ENCODE data around the gene SPN. TPM values are rescaled to one million over a fixed set of nuclear protein-coding genes. Genes with fewer than 3 reads are reported as not detected.
A peak's percentile ranks its signal among the peaks of the same experiment; 100 is the strongest.
"Not testable (repeated sequence)": the region's sequence is repeated elsewhere in the genome, so short reads cannot be mapped to it uniquely, and the experiment has no call there.

Gene SPN
- polyA plus RNA-seq, 1 donor, result 6.8 TPM

GRCh38 chr16:29676989-29677785 is 14.1 kb downstream of the SPN start:
- Histone ChIP-seq H3K36me3 (ENCODE audit: control insufficient read depth, insufficient read depth, low read length) (peaks cover 4% of the 10 kb centered on the region), H3K27ac (ENCODE audit: low read length) (no peak overlapping the region), H3K9me3 (ENCODE audit: control insufficient read depth, low read depth, low read length) (no peaks in the 10 kb centered on the region), H3K4me1 (ENCODE audit: control insufficient read depth, insufficient read depth, low read length) (peaks cover 7% of the 10 kb centered on the region), H3K4me3 (ENCODE audit: low read length) (no peak overlapping the region), H3K27me3 (ENCODE audit: control insufficient read depth, insufficient read depth, low read length) (no peaks in the 10 kb centered on the region)
- DNase-seq, result no peak
- no CpG with 5 or more reads among the region's 23 CpGs for WGBS (ENCODE audit: insufficient coverage, low lambda C conversion rate)

- H3K27me3 ChIP-seq (ENCODE audit: control insufficient read depth, insufficient read depth, low read length), result no peaks in the 10 kb centered on the region
- peaks cover 7% of the 10 kb centered on the region for H3K4me1 ChIP-seq (ENCODE audit: control insufficient read depth, insufficient read depth, low read length)
- peak within 1 kb of the TSS; percentile 94 for H3K27ac ChIP-seq (ENCODE audit: low read length)
- H3K4me3 ChIP-seq (ENCODE audit: low read length), result peak within 1 kb of the TSS; percentile 64
- H3K36me3 ChIP-seq (ENCODE audit: control insufficient read depth, insufficient read depth, low read length), result peaks cover 14% of the 10 kb centered on the region
- DNase-seq, result peak; percentile 79 to 88
- WGBS (ENCODE audit: insufficient coverage, low lambda C conversion rate), result 80% methylated on average over 1 of the region's 5 CpGs
- no peaks in the 10 kb centered on the region for H3K9me3 ChIP-seq (ENCODE audit: control insufficient read depth, low read depth, low read length)
These were observed 15.7 kb downstream of the SPN start, which contains the start of gene QPRT for GRCh38 chr16:29678691-29679267. Gene QPRT (plus strand): TSS chr16:29679180. CDS start chr16:29679198, 18 bp downstream.

- DNase-seq, result peak; percentile 62 to 78
- no CpG with 5 or more reads among the region's 10 CpGs for WGBS (ENCODE audit: insufficient coverage, low lambda C conversion rate)
- Histone ChIP-seq H3K27ac (ENCODE audit: low read length) (peak overlapping the region; percentile 94), H3K9me3 (ENCODE audit: control insufficient read depth, low read depth, low read length) (no peaks in the 10 kb centered on the region), H3K36me3 (ENCODE audit: control insufficient read depth, insufficient read depth, low read length) (peaks cover 25% of the 10 kb centered on the region), H3K27me3 (ENCODE audit: control insufficient read depth, insufficient read depth, low read length) (no peaks in the 10 kb centered on the region), H3K4me3 (ENCODE audit: low read length) (peak overlapping the region; percentile 64), H3K4me1 (ENCODE audit: control insufficient read depth, insufficient read depth, low read length) (peaks cover 7% of the 10 kb centered on the region)
These were observed 17.1 kb downstream of the SPN start for GRCh38 chr16:29680180-29680598.

- DNase-seq, result no peak
- no peak overlapping the region for H3K27ac ChIP-seq (ENCODE audit: low read length)
- H3K27me3 ChIP-seq (ENCODE audit: control insufficient read depth, insufficient read depth, low read length), result no peaks in the 10 kb centered on the region
- WGBS (ENCODE audit: insufficient coverage, low lambda C conversion rate), result 87% methylated on average over 3 of the region's 9 CpGs
- peaks cover 45% of the 10 kb centered on the region for H3K36me3 ChIP-seq (ENCODE audit: control insufficient read depth, insufficient read depth, low read length)
- no peaks in the 10 kb centered on the region for H3K9me3 ChIP-seq (ENCODE audit: control insufficient read depth, low read depth, low read length)
- peaks cover 2% of the 10 kb centered on the region for H3K4me1 ChIP-seq (ENCODE audit: control insufficient read depth, insufficient read depth, low read length)
- H3K4me3 ChIP-seq (ENCODE audit: low read length), result no peak overlapping the region
These were observed 20.6 kb downstream of the SPN start for GRCh38 chr16:29683543-29684090.

- no peak for DNase-seq
- no peak overlapping the region for H3K27ac ChIP-seq (ENCODE audit: low read length)
- no peaks in the 10 kb centered on the region for H3K9me3 ChIP-seq (ENCODE audit: control insufficient read depth, low read depth, low read length)
- H3K36me3 ChIP-seq (ENCODE audit: control insufficient read depth, insufficient read depth, low read length), result peaks cover 45% of the 10 kb centered on the region
- H3K4me3 ChIP-seq (ENCODE audit: low read length), result no peak overlapping the region
- H3K4me1 ChIP-seq (ENCODE audit: control insufficient read depth, insufficient read depth, low read length), result no peaks in the 10 kb centered on the region
- WGBS (ENCODE audit: insufficient coverage, low lambda C conversion rate), result no CpG with 5 or more reads among the region's 10 CpGs
- no peaks in the 10 kb centered on the region for H3K27me3 ChIP-seq (ENCODE audit: control insufficient read depth, insufficient read depth, low read length)
These were observed 21.6 kb downstream of the SPN start for GRCh38 chr16:29684679-29685078.

- no CpG with 5 or more reads among the region's 9 CpGs for whole genome bisulfite sequencing (ENCODE audit: insufficient coverage, low lambda C conversion rate)
- H3K27ac ChIP-seq (ENCODE audit: low read length), result no peak overlapping the region
These were observed 23.8 kb downstream of the SPN start for GRCh38 chr16:29686740-29687332.

GRCh38 chr16:29687755-29688154 is 24.7 kb downstream of the SPN start:
- no peak for DNase-seq
- H3K27me3 ChIP-seq (ENCODE audit: control insufficient read depth, insufficient read depth, low read length), result no peaks in the 10 kb centered on the region
- no peak overlapping the region for H3K4me3 ChIP-seq (ENCODE audit: low read length)
- peaks cover 4% of the 10 kb centered on the region for H3K9me3 ChIP-seq (ENCODE audit: control insufficient read depth, low read depth, low read length)
- no peak overlapping the region for H3K27ac ChIP-seq (ENCODE audit: low read length)
- peaks cover 51% of the 10 kb centered on the region for H3K36me3 ChIP-seq (ENCODE audit: control insufficient read depth, insufficient read depth, low read length)
- H3K4me1 ChIP-seq (ENCODE audit: control insufficient read depth, insufficient read depth, low read length), result no peaks in the 10 kb centered on the region
- WGBS (ENCODE audit: insufficient coverage, low lambda C conversion rate), result no CpG with 5 or more reads among the region's 2 CpGs

More at GRCh38 chr16:29686740-29687332, 23.8 kb downstream of the SPN start:
- peaks cover 50% of the 10 kb centered on the region for H3K36me3 ChIP-seq (ENCODE audit: control insufficient read depth, insufficient read depth, low read length)
- H3K27me3 ChIP-seq (ENCODE audit: control insufficient read depth, insufficient read depth, low read length), result no peaks in the 10 kb centered on the region
- no peaks in the 10 kb centered on the region for H3K4me1 ChIP-seq (ENCODE audit: control insufficient read depth, insufficient read depth, low read length)
- H3K9me3 ChIP-seq (ENCODE audit: control insufficient read depth, low read depth, low read length), result peaks cover under 1% of the 10 kb centered on the region
- no peak for DNase-seq
- H3K4me3 ChIP-seq (ENCODE audit: low read length), result no peak overlapping the region

- Histone ChIP-seq H3K4me1 (ENCODE audit: control insufficient read depth, insufficient read depth, low read length) (no peaks in the 10 kb centered on the region), H3K9me3 (ENCODE audit: control insufficient read depth, low read depth, low read length) (peaks cover 4% of the 10 kb centered on the region), H3K4me3 (ENCODE audit: low read length) (no peak overlapping the region), H3K36me3 (ENCODE audit: control insufficient read depth, insufficient read depth, low read length) (peaks cover 47% of the 10 kb centered on the region), H3K27ac (ENCODE audit: low read length) (no peak overlapping the region), H3K27me3 (ENCODE audit: control insufficient read depth, insufficient read depth, low read length) (no peaks in the 10 kb centered on the region)
- no CpG with 5 or more reads among the region's 5 CpGs for WGBS (ENCODE audit: insufficient coverage, low lambda C conversion rate)
- DNase-seq, result no peak
These were observed 25.1 kb downstream of the SPN start for GRCh38 chr16:29688172-29688571.

GRCh38 chr16:29689490-29690351 is 26.7 kb downstream of the SPN start:
- not testable (repeated sequence) for DNase-seq; H3K4me3 ChIP-seq (ENCODE audit: low read length); H3K9me3 ChIP-seq (ENCODE audit: control insufficient read depth, low read depth, low read length); H3K4me1 ChIP-seq (ENCODE audit: control insufficient read depth, insufficient read depth, low read length); H3K27ac ChIP-seq (ENCODE audit: low read length); H3K27me3 ChIP-seq (ENCODE audit: control insufficient read depth, insufficient read depth, low read length)
- 88% methylated on average over 5 of the region's 23 CpGs for WGBS (ENCODE audit: insufficient coverage, low lambda C conversion rate)
- peaks cover 36% of the 10 kb centered on the region for H3K36me3 ChIP-seq (ENCODE audit: control insufficient read depth, insufficient read depth, low read length)

- not testable (repeated sequence) for H3K9me3 ChIP-seq (ENCODE audit: control insufficient read depth, low read depth, low read length); H3K27ac ChIP-seq (ENCODE audit: low read length); H3K4me1 ChIP-seq (ENCODE audit: control insufficient read depth, insufficient read depth, low read length); H3K4me3 ChIP-seq (ENCODE audit: low read length); DNase-seq; H3K27me3 ChIP-seq (ENCODE audit: control insufficient read depth, insufficient read depth, low read length)
- H3K36me3 ChIP-seq (ENCODE audit: control insufficient read depth, insufficient read depth, low read length), result peaks cover 32% of the 10 kb centered on the region
- WGBS (ENCODE audit: insufficient coverage, low lambda C conversion rate), result no CpG with 5 or more reads among the region's 26 CpGs
These were observed 29.6 kb downstream of the SPN start for GRCh38 chr16:29692606-29693005.

Data from large intestine (tissue), 3 donors.